Endodermal cell (in vitro differentiated cells): ENCODE results near the gene CCDC152. TPM values are rescaled to one million over a fixed set of nuclear protein-coding genes. Genes with fewer than 3 reads are reported as not detected.

Experiments used
- DNase-seq: peaks from one replicate; pipeline ENCODE4 v3.0.0-alpha.2; 2017
- H3K27ac ChIP-seq: 2 replicates; pipeline ENCODE4 v1.5.1; 2013; ENCODE audit warnings: mild to moderate bottlenecking, low read depth, low read length, moderate library complexity
- H3K27me3 ChIP-seq: 2 replicates; pipeline ENCODE4 v1.6.1; 2013; ENCODE audit warnings: mild to moderate bottlenecking, low read length, moderate library complexity; ENCODE audit not compliant: insufficient read depth, control insufficient read depth, poor library complexity, severe bottlenecking
- H3K36me3 ChIP-seq: 2 replicates; pipeline ENCODE4 v1.7.0; 2013; ENCODE audit warnings: mild to moderate bottlenecking, low read length, moderate library complexity; ENCODE audit not compliant: control insufficient read depth, insufficient read depth
- H3K4me1 ChIP-seq: one replicate; pipeline ENCODE4 v1.7.0; 2013; ENCODE audit warnings: low read length; ENCODE audit not compliant: control insufficient read depth, insufficient read depth
- H3K4me3 ChIP-seq: 2 replicates; pipeline ENCODE4 v1.5.1; 2013; ENCODE audit warnings: mild to moderate bottlenecking, low read length, moderate library complexity
- H3K9ac ChIP-seq: 2 replicates; pipeline ENCODE4 v1.6.1; 2013; ENCODE audit warnings: mild to moderate bottlenecking, low read length, moderate library complexity; ENCODE audit not compliant: poor library complexity, severe bottlenecking; ENCODE audit errors: extremely low read depth
- H3K9me3 ChIP-seq: 2 replicates; pipeline ENCODE4 v1.6.1; 2013; ENCODE audit warnings: mild to moderate bottlenecking, low read length, moderate library complexity; ENCODE audit not compliant: control insufficient read depth
- H3K27ac Mint-ChIP-seq: 2 replicates; pipeline ENCODE4 v1.8.0; 2020; ENCODE audit warnings: mixed read lengths
- H3K27me3 Mint-ChIP-seq: 2 replicates; pipeline ENCODE4 v1.8.0; 2021; ENCODE audit warnings: mild to moderate bottlenecking, mixed read lengths; ENCODE audit not compliant: insufficient read depth
- H3K36me3 Mint-ChIP-seq: 2 replicates; pipeline ENCODE4 v1.8.0; 2020; ENCODE audit warnings: low read depth, mixed read lengths
- H3K4me1 Mint-ChIP-seq: 2 replicates; pipeline ENCODE4 v1.8.0; 2020; ENCODE audit warnings: mixed read lengths
- H3K4me3 Mint-ChIP-seq: 2 replicates; pipeline ENCODE4 v1.8.0; 2020; ENCODE audit warnings: mild to moderate bottlenecking, moderate library complexity, mixed read lengths
- H3K9me3 Mint-ChIP-seq: 2 replicates; pipeline ENCODE4 v1.8.0; 2020; ENCODE audit warnings: mild to moderate bottlenecking, mixed read lengths
- CTCF ChIP-seq: fragments of 200-600 bp; sonication (generic); conservative IDR thresholded peaks from 2 replicates; pipeline ENCODE4 v1.5.0; 2021; ENCODE audit warnings: antibody characterized with exemption, mild to moderate bottlenecking
- WGBS, 2 experiments: methylation state at CpG; one replicate each; pipeline versions ENCODE4 v1.1.5 to v1.1.7; 2013; ENCODE audit warnings: missing lambda C conversion rate in 2 of 2, mixed read lengths in 1 of 2; ENCODE audit not compliant: insufficient coverage in 1 of 2, insufficient read length in 1 of 2; 5-methylcytosine and 5-hydroxymethylcytosine counted together
- total RNA-seq, 2 donors: library from RNA; stranded (reverse); fragmentation: NEBNext Ultra II Directional in 1 of 2; extraction: Animal tissue kit (Norgen Biotek cat#: 25700) in 1 of 2; gene quantifications; 2 replicates in 1 of 2; 3 replicates in 1 of 2; pipeline ENCODE4 v1.2.1, GENCODE V29; 2021

CCDC152 gene
- total RNA-seq, 2 donors from 2014 or later = 4.7 to 13.9 TPM

- Histone ChIP-seq H3K36me3 (no peaks in the 10 kb centered on the region), H3K9ac (no peak overlapping the region), H3K4me3 (no peak overlapping the region), H3K27ac (no peak overlapping the region), H3K9me3 (no peaks in the 10 kb centered on the region), H3K4me1 (no peaks in the 10 kb centered on the region), H3K27me3 (no peaks in the 10 kb centered on the region)
- DNase-seq = no peak
- Mint-ChIP-seq H3K9me3 (peaks cover 31% of the 10 kb centered on the region), H3K36me3 (no peaks in the 10 kb centered on the region), H3K27ac (no peak overlapping the region), H3K27me3 (no peaks in the 10 kb centered on the region), H3K4me3 (no peak overlapping the region), H3K4me1 (no peaks in the 10 kb centered on the region)
- WGBS, 2 experiments = 87 to 93% methylated on average over 4 to 5 of the region's 5 CpGs
- no peak for TF ChIP-seq CTCF
These were observed 75.4 kb downstream of the CCDC152 start for GRCh38 chr5:42832060-42832459.

GRCh38 chr5:42836070-42836769, 79.6 kb downstream of the CCDC152 start:
- DNase-seq = no peak
- Mint-ChIP-seq H3K27me3 (no peaks in the 10 kb centered on the region), H3K36me3 (no peaks in the 10 kb centered on the region), H3K4me3 (no peak overlapping the region), H3K4me1 (no peaks in the 10 kb centered on the region), H3K9me3 (peaks cover 34% of the 10 kb centered on the region), H3K27ac (no peak overlapping the region)
- Histone ChIP-seq H3K4me1 (no peaks in the 10 kb centered on the region), H3K27ac (no peak overlapping the region), H3K9ac (no peak overlapping the region), H3K4me3 (no peak overlapping the region), H3K27me3 (no peaks in the 10 kb centered on the region), H3K9me3 (no peaks in the 10 kb centered on the region), H3K36me3 (no peaks in the 10 kb centered on the region)
- 99 to 100% methylated on average over 6 to 25 of the region's 25 CpGs for WGBS, 2 experiments
- TF ChIP-seq CTCF = no peak

- 80 to 84% methylated on average over 2 to 3 of the region's 3 CpGs for WGBS, 2 experiments
These were observed 81.0 kb downstream of the CCDC152 start for GRCh38 chr5:42837601-42838000.

More at GRCh38 chr5:42837601-42838000, 81.0 kb downstream of the CCDC152 start:
- Histone ChIP-seq H3K9me3 (no peaks in the 10 kb centered on the region), H3K4me3 (no peak overlapping the region), H3K9ac (no peak overlapping the region), H3K27me3 (no peaks in the 10 kb centered on the region), H3K36me3 (no peaks in the 10 kb centered on the region), H3K4me1 (no peaks in the 10 kb centered on the region), H3K27ac (no peak overlapping the region)
- peaks cover 34% of the 10 kb centered on the region for H3K9me3 Mint-ChIP-seq
- no peak overlapping the region for H3K4me3 Mint-ChIP-seq
- TF ChIP-seq CTCF = no peak
- no peaks in the 10 kb centered on the region for H3K36me3 Mint-ChIP-seq
- no peak for DNase-seq
- no peak overlapping the region for H3K27ac Mint-ChIP-seq
- H3K4me1 Mint-ChIP-seq = no peaks in the 10 kb centered on the region
- no peaks in the 10 kb centered on the region for H3K27me3 Mint-ChIP-seq
